D721Med (cell line): Measurements from ENCODE around the gene CLCF1.

Source experiments
- DNase-seq: peaks from one replicate; pipeline ENCODE4 v3.0.0; 2011; ENCODE audit warnings: low spot score; ENCODE audit not compliant: insufficient read length
- FAIRE-seq: peaks from 2 replicates; lab custom pipeline; 2011; peaks lifted over from hg19 to GRCh38; lab: Jason Lieb, UNC
- CTCF ChIP-seq: IDR thresholded peaks from 2 replicates; pipeline ENCODE4 v1.5.1; 2012; ENCODE audit warnings: mild to moderate bottlenecking, control low read depth; ENCODE audit not compliant: insufficient read depth; ENCODE audit errors: missing control alignments

The CLCF1 gene

GRCh38 chr11:67382276-67383136, 9.1 kb upstream of the CLCF1 start:
- TF ChIP-seq CTCF = peak; percentile 97
- FAIRE-seq (no peak), DNase-seq (no peak)

GRCh38 chr11:67381244-67381972, 8.0 kb upstream of the CLCF1 start:
- TF ChIP-seq CTCF = no peak
- DNase-seq (no peak), FAIRE-seq (no peak)

- FAIRE-seq (no peak), DNase-seq (no peak)
- no peak for TF ChIP-seq CTCF
Measured at GRCh38 chr11:67379061-67380058, 6.0 kb upstream of the CLCF1 start.

- no peak for FAIRE-seq
- no peak for TF ChIP-seq CTCF
- DNase-seq = no peak
Measured at GRCh38 chr11:67378544-67378943, 5.1 kb upstream of the CLCF1 start.

GRCh38 chr11:67376873-67377808, 3.7 kb upstream of the CLCF1 start:
- no peak for FAIRE-seq
- no peak for DNase-seq
- TF ChIP-seq CTCF = no peak
